NCI-H2227 treated with DMSO at 0.1 percent for 48 hours (cell line): ENCODE measurements around the gene SMIM22.

Experiments used
- DNase-seq: peaks from one replicate; lab custom pipeline; 2025; lab: John Stamatoyannopoulos, UW

SMIM22 gene

GRCh38 chr16:4795828-4796572, 831 bp downstream of the SMIM22 start:
- no peak for DNase-seq

GRCh38 chr16:4796982-4797804, 2.0 kb downstream of the SMIM22 start:
- no peak for DNase-seq

DNA sequence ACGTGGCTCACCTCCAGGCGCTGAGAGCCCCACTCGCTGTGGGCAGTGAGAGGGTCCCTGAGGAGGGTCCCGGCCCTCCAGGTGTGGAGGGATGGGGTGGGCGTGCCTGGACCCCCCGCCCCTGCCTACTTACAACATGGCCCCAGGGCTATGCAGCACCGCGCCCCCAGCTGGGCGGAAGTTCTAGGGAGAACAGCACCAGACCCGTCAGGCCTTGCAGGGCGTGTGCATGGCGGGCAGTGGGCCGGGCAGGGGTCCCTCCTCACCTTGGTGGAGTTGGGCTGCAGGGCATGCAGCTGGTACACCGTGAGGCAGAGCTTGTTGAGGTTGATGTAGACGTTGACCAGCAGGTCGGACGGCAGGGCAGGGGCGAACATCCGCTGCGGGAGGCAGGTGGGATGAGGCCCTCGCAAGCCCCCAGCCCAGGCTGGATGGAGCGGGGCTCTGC, 2.7 kb downstream of the SMIM22 start:
- DNase-seq: no peak

- DNase-seq: no peak
Observed at GRCh38 chr16:4798456-4798855, 3.3 kb downstream of the SMIM22 start.

DNA sequence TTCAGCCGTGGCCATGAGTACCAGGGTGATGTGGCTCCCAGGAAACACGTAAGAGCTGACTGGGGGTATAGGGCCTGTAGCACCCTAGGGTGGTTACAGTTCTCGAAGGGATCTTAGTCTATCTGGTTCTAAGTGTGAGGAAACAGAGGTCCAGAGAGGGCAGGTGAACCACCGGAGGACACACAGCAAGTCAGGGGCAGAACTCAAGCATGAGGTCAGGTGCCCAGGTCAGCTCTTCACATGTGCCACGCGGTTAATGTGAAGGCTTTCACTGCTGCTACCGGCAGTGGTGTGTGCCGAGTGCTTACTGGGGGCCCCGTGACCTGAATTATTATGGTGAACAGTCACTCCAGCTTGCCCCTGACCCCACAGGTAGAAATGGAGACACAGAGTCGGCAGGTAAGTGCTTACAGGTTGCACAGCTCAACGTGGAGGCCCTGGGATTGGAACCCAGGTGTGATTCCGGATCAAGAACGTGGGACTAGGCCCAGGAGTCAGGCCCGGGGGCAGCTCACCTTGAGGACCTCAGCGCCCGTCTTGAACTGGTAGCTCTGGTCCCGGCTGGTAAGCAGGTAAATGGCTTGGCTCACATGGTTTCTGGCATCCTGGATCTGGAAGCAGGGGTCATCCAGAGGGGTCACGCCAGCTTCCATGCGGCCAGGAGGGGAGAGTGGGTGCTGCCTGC, 4.1 kb downstream of the SMIM22 start:
- DNase-seq: no peak

GRCh38 chr16:4800290-4801041, 5.3 kb downstream of the SMIM22 start:
- DNase-seq: no peak

DNA sequence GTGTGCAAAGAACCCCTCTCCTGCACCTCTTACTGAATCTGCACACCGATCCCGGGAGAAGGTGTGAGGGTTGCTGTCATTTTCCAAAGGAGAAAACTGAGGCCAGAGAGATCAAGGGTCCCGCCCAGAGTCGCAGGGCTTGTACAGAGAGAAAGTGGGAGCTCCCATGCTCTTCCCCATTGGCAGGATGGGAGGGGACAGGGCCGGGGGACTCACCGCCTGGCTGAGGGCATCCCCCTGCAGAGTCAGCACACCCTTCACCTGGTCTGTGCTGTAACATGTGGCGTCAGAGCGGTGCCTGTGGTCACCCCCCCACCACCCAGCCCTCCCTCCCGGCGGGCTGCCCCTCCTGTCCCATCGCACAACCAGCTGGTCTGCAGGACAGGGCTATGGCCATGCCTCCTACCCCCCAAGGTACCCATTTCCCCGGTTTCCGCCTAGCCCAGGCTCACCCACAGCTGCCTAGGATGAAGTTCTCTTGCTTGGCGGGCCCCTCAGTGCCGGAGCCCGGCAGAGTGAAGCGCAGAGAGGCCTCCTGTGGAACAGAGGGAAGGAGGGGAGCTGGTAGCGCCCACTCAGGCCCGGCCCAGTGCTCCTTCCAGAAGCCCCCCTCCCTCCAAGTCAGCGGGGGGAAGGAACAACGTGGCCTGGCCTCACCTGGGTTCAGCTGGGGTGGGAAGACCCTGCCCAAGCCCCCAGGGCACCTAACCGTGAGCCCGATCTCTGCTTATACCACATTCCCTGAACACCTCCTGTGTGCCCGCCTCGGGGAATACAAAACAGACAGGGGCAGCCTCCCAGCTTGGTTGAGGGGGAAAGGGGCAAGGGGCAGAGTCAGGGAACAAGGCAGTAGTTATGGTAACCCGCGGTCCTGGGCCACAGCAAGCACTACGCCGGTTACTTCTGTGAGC, 6.1 kb downstream of the SMIM22 start:
- no peak for DNase-seq

DNA sequence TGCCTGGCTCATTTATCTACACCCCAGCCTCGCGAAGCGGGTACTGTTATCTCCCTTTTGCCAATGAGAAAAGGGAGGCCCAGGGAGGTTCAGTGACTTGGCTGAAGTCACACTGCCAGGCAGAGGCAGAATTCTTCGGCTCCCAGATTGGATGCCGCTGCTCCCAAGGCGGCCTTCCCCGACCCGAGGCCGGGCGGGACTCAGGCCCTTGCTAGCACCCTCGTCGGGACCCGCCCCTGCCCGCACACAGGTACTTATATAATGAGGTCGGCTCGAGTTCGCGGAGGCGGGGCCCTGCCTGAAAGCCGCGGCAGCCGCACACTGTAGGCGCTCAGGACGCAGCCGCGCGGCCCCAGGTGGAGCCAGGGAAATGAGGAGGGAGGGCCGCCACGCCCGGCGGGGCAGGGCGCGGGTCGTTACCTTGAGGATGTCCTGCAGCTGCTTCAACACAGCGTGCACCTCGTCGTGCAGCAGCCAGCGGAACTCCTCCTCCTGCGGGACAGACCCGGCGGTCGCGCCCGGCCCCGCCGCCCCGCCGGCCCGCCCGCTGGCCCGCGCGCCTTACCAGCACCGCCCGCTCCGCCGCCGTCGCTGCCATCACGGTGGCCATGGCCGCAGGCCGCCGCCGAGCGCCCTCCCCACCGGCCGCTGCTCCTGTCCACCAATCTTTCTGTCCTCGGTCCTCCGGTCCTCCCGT, 6.9 kb downstream of the SMIM22 start, which contains the start of gene ROGDI:
ROGDI (minus strand) TSS at position 672 of the 697 bp plus-strand sequence; CDS start at position 610, 62 bp downstream.
- DNase-seq: peak; percentile 78

GRCh38 chr16:4802659-4803287, 7.6 kb downstream of the SMIM22 start:
- peak; percentile 89 for DNase-seq

GRCh38 chr16:4803401-4803844, 8.3 kb downstream of the SMIM22 start:
- no peak for DNase-seq

- no peak for DNase-seq
Observed at GRCh38 chr16:4803898-4804762, 9.0 kb downstream of the SMIM22 start.

DNA sequence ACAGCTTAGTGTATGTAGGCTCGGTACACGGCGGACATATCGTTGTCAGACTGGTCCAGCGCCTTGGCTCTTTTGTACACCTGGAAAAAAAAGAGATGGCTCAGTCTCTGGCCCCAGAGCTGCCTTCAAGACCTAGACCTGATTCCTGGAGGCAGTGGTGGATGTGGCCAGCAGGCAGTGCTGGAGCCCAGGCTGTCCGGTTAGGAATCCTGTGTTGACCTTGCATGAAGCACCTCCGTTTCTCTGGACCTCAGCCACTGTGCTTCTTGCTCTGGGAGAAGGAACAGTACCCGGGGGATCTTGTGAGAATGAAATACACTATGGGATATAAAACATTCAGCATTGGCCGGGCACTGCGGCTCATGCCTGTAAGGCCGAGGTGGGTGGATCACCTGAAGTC, 10.1 kb downstream of the SMIM22 start:
- DNase-seq: no peak

DNA sequence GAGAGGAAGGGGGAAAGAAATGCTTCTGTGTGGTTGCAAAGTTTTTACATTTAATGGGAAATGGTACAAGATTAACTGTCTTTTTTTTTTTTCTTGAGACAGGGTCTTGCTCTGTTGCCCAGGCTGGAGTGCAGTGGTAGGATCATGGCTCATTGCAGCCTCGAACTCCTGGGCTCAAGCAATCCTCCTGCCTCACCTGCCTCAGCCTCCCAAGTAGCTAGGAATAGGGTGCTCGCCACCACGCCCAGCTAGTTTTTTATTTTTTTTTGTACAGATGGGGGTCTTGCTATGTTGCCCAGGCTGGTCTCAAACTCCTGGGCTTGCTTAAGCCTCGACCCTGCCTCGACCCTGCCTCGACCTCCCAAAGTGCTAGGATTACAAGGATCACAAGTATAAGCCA, 11.1 kb downstream of the SMIM22 start:
- no peak for DNase-seq

DNA sequence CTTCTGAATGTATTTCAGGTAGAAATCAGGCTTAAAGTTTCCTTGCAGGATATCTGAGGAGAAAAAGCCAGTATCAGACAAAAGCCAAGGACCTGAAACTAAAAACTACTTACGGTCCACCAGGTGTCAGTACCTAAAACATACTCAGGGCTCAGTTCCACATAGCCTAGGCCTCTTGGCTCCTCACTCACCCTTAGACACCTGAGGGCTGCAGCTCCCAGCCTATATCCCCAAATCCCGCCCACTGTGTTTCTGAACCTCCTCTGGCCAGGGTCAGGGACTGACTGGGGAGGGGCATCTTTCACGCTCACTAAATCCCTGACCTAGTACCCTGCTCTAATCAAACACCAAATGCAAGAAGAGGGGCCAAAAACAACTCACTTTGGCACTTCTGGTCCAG, 16.1 kb downstream of the SMIM22 start:
- DNase-seq: no peak

- DNase-seq: no peak
Observed at GRCh38 chr16:4811773-4812172, 16.6 kb downstream of the SMIM22 start.

- no peak for DNase-seq
Observed at GRCh38 chr16:4813251-4814003, 18.3 kb downstream of the SMIM22 start.

GRCh38 chr16:4814046-4814445, 18.9 kb downstream of the SMIM22 start:
- DNase-seq: no peak
